ENCODE data around the gene CPSF3.

- TF ChIP-seq TAF1 (IDR thresholded peaks at IDR 0.05; ENCODE audit: low read depth) (no peak), EP300 (IDR thresholded peaks at IDR 0.05; ENCODE audit: borderline replicate concordance) (no peak), EGR1 (IDR thresholded peaks at IDR 0.05) (no peak), YY1 (IDR thresholded peaks at IDR 0.05; ENCODE audit: low read depth) (no peak), NFIC (IDR thresholded peaks at IDR 0.05) (no peak), TEAD4 (IDR thresholded peaks at IDR 0.05) (no peak), RAD21 (IDR thresholded peaks at IDR 0.05; ENCODE audit: low read depth) (no peak), CEBPB (IDR thresholded peaks at IDR 0.05) (no peak), CREB1 (IDR thresholded peaks at IDR 0.05; ENCODE audit: low read depth) (no peak), FOXM1 (IDR thresholded peaks at IDR 0.05; ENCODE audit: borderline replicate concordance, low read depth) (no peak)
- TF ChIP-seq, protein P1, sequence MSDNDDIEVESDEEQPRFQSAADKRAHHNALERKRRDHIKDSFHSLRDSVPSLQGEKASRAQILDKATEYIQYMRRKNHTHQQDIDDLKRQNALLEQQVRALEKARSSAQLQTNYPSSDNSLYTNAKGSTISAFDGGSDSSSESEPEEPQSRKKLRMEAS (IDR thresholded peaks at IDR 0.05), result no peak
- TF ChIP-seq, protein P2, sequence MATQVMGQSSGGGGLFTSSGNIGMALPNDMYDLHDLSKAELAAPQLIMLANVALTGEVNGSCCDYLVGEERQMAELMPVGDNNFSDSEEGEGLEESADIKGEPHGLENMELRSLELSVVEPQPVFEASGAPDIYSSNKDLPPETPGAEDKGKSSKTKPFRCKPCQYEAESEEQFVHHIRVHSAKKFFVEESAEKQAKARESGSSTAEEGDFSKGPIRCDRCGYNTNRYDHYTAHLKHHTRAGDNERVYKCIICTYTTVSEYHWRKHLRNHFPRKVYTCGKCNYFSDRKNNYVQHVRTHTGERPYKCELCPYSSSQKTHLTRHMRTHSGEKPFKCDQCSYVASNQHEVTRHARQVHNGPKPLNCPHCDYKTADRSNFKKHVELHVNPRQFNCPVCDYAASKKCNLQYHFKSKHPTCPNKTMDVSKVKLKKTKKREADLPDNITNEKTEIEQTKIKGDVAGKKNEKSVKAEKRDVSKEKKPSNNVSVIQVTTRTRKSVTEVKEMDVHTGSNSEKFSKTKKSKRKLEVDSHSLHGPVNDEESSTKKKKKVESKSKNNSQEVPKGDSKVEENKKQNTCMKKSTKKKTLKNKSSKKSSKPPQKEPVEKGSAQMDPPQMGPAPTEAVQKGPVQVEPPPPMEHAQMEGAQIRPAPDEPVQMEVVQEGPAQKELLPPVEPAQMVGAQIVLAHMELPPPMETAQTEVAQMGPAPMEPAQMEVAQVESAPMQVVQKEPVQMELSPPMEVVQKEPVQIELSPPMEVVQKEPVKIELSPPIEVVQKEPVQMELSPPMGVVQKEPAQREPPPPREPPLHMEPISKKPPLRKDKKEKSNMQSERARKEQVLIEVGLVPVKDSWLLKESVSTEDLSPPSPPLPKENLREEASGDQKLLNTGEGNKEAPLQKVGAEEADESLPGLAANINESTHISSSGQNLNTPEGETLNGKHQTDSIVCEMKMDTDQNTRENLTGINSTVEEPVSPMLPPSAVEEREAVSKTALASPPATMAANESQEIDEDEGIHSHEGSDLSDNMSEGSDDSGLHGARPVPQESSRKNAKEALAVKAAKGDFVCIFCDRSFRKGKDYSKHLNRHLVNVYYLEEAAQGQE (IDR thresholded peaks at IDR 0.05; ENCODE audit: low read depth), result no peak
Measured at GRCh38 chr2:9416267-9416961, 7.0 kb upstream of the CPSF3 start.

Data from Ishikawa (cell line).